ENCODE results near the gene CAMK4. TPM values are rescaled to one million over a fixed set of nuclear protein-coding genes. Genes with fewer than 3 reads are reported as not detected.

The CAMK4 gene
- total RNA-seq, 4 donors from 2014 or later: 3.5 to 38.8 (median 6.2) TPM

DNA sequence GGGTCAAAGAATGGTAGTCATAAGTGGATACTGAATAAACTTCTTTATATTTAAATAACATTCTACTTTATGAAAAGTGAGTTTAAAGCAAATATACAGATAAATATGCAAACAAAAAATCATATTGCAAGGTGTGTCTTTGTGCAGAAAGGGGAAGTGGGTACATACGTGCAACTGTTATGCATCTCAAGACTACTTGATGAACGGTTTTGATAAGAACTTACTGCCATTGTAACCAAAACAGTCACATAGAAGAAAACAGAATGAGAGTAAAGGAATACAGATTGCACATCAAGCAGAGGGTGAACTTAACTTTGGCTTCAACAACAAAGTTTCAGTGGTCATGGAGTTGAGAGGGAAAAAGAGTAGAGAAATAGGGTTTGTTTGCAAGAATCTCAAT lies 9.9 kb downstream of the CAMK4 start:
- Histone ChIP-seq H3K4me1 (peaks cover 0 to 4% (median 0%) of the 10 kb centered on the region in 4 donors), H3K4me3 (no peak overlapping the region), H3K27me3 (no peaks in the 10 kb centered on the region), H3K36me3 (no peaks in the 10 kb centered on the region), H3K9me3 (no peaks in the 10 kb centered on the region), H3K27ac (peak overlapping the region in 2 of 4 donors; percentile 38 to 49)
- TF ChIP-seq, protein P1, sequence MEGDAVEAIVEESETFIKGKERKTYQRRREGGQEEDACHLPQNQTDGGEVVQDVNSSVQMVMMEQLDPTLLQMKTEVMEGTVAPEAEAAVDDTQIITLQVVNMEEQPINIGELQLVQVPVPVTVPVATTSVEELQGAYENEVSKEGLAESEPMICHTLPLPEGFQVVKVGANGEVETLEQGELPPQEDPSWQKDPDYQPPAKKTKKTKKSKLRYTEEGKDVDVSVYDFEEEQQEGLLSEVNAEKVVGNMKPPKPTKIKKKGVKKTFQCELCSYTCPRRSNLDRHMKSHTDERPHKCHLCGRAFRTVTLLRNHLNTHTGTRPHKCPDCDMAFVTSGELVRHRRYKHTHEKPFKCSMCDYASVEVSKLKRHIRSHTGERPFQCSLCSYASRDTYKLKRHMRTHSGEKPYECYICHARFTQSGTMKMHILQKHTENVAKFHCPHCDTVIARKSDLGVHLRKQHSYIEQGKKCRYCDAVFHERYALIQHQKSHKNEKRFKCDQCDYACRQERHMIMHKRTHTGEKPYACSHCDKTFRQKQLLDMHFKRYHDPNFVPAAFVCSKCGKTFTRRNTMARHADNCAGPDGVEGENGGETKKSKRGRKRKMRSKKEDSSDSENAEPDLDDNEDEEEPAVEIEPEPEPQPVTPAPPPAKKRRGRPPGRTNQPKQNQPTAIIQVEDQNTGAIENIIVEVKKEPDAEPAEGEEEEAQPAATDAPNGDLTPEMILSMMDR (IDR thresholded peaks at IDR 0.05): no peak
- no peak for TF ChIP-seq POLR2A (IDR thresholded peaks at IDR 0.05)
- DNase-seq: no peak

DNA sequence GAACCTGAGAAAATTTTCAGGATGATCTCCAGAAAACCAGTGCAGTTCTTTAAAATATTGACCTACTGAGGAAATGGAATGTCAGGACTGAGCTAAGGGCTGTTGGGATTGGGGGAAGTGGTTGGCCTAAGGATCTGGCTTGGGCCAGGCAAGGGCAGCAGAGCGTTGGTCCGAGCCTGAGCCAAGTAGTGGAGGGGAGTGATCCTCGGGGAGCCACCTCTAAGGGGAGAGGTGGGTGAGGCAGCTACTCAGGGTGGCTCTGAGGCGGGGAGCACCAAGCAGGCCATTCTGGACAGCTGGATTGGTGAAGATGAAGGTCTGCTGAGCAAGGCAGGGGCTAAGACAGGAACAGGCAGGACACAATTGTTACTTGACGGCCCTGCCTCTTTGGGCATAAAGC lies 11.5 kb downstream of the CAMK4 start:
- peak overlapping the region in 1 of 4 donors; percentile 25 for H3K27ac ChIP-seq
- no peak overlapping the region for H3K4me3 ChIP-seq
- H3K36me3 ChIP-seq: no peaks in the 10 kb centered on the region
- H3K9me3 ChIP-seq: no peaks in the 10 kb centered on the region
- no peak for DNase-seq
- TF ChIP-seq POLR2A (IDR thresholded peaks at IDR 0.05): no peak
- TF ChIP-seq, protein P1 (IDR thresholded peaks at IDR 0.05): no peak
- no peaks in the 10 kb centered on the region for H3K4me1 ChIP-seq
- no peaks in the 10 kb centered on the region for H3K27me3 ChIP-seq

DNA sequence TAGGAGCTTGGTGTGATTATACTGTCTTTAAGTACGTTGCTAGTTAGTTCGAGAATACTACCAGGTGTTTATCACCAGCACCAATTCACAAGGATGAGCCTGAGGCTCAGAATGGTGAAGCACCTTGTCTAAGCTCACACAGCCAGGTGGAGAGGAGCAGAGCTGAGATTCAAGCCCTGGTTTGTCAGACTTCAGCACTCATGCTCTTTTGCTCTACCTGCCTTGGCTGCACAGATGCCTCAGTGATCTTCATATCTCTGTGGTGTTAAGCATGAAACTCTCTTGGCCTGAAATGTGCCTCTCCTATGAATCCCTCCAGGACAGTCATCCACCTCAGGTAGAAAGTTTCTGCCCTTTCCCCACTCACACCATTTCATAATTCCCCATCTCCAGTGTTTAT lies 12.2 kb downstream of the CAMK4 start:
- TF ChIP-seq POLR2A (IDR thresholded peaks at IDR 0.05): no peak
- TF ChIP-seq, protein P1 (IDR thresholded peaks at IDR 0.05): no peak
- no peaks in the 10 kb centered on the region for H3K9me3 ChIP-seq
- H3K27ac ChIP-seq: peak overlapping the region in 1 of 4 donors; percentile 35
- no peaks in the 10 kb centered on the region for H3K36me3 ChIP-seq
- no peaks in the 10 kb centered on the region for H3K4me1 ChIP-seq
- no peak for DNase-seq
- H3K4me3 ChIP-seq: no peak overlapping the region
- H3K27me3 ChIP-seq: no peaks in the 10 kb centered on the region

DNA sequence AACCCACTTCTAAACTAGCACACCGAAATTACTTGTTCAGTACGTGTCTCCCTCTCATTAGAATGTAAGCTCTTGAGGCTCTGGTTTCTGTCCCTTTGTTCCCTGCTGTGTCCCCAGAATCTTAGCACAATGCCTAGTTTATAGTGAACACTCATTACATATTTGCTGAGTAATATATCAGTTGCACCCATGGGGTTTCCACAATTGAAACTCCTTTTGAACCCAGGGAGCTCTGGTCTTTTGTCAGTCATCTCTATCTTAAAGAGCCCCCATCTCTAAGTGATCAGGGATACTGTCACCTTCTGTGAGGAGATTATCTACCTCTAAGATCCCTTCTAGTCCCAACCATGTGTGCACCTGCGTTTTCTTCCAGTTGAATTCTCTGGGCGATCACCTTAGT lies 12.8 kb downstream of the CAMK4 start:
- Histone ChIP-seq H3K4me3 (no peak overlapping the region), H3K27ac (peak overlapping the region in 2 of 4 donors; percentile 30 to 35), H3K36me3 (no peaks in the 10 kb centered on the region), H3K9me3 (no peaks in the 10 kb centered on the region), H3K27me3 (no peaks in the 10 kb centered on the region), H3K4me1 (no peaks in the 10 kb centered on the region)
- no peak for DNase-seq
- no peak for TF ChIP-seq POLR2A (IDR thresholded peaks at IDR 0.05)
- TF ChIP-seq, protein P1 (IDR thresholded peaks at IDR 0.05): no peak

DNA sequence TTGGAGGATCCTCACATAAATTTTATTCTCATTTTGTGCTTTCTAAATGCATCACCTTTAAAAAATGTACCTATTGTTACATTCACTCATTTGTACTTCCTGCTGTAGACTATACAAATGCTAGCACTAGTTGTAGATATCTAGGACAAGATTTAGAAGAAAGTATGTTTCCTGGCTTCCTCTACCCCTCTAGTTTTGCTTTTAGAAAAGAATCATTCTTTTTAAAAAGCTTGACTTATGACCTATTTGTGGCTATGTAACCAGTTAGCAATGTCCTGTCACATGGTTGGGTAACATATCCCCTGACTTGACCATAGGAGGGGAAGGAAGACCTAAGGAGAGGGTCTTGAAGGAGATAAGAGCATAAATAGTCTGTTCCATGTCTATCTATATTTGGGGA lies 13.3 kb downstream of the CAMK4 start:
- Histone ChIP-seq H3K27me3 (no peaks in the 10 kb centered on the region), H3K27ac (peak overlapping the region in 3 of 4 donors; percentile 26 to 35 (median 30)), H3K36me3 (no peaks in the 10 kb centered on the region), H3K4me1 (no peaks in the 10 kb centered on the region), H3K9me3 (no peaks in the 10 kb centered on the region), H3K4me3 (no peak overlapping the region)
- DNase-seq: no peak
- TF ChIP-seq, protein P1 (IDR thresholded peaks at IDR 0.05): no peak
